IPS-20b (cell line): Measurements from ENCODE around the gene UBALD2.
A peak's percentile ranks its signal among the peaks of the same experiment; 100 is the strongest.
"Not testable (repeated sequence)": the region's sequence is repeated elsewhere in the genome, so short reads cannot be mapped to it uniquely, and the experiment has no call there.

Experiments
- H3K27ac ChIP-seq: one replicate; pipeline ENCODE4 v1.5.1; 2013; ENCODE audit warnings: low read length
- H3K27me3 ChIP-seq: 2 replicates; pipeline ENCODE4 v1.6.1; 2013; ENCODE audit warnings: mild to moderate bottlenecking, low read length, inconsistent platforms; ENCODE audit not compliant: insufficient read depth
- H3K36me3 ChIP-seq: 2 replicates; pipeline ENCODE4 v1.6.1; 2013; ENCODE audit warnings: low read depth, mild to moderate bottlenecking, inconsistent platforms, low read length, moderate library complexity; ENCODE audit not compliant: insufficient read depth
- H3K4me1 ChIP-seq: 2 replicates; pipeline ENCODE4 v1.6.1; 2013; ENCODE audit warnings: mild to moderate bottlenecking, control low read depth, inconsistent platforms, low read length, moderate library complexity; ENCODE audit not compliant: insufficient read depth
- H3K4me3 ChIP-seq: 2 replicates; pipeline ENCODE4 v1.5.1; 2013; ENCODE audit warnings: mild to moderate bottlenecking, low read length, inconsistent platforms
- H3K9ac ChIP-seq: 2 replicates; pipeline ENCODE4 v1.6.1; 2013; ENCODE audit warnings: low read depth, mild to moderate bottlenecking, inconsistent platforms, low read length, moderate library complexity
- H3K9me3 ChIP-seq: 2 replicates; pipeline ENCODE4 v1.6.1; 2013; ENCODE audit warnings: mild to moderate bottlenecking, low read depth, low read length, inconsistent platforms; ENCODE audit not compliant: insufficient read depth

Gene UBALD2

GRCh38 chr17:76260669-76261068 lies 4.5 kb upstream of the UBALD2 start:
- Histone ChIP-seq H3K27ac (no peak overlapping the region), H3K27me3 (no peaks in the 10 kb centered on the region), H3K4me3 (no peak overlapping the region), H3K9me3 (no peaks in the 10 kb centered on the region), H3K9ac (no peak overlapping the region), H3K36me3 (no peaks in the 10 kb centered on the region), H3K4me1 (peaks cover 3% of the 10 kb centered on the region; the same call in 1 of the 2 replicates)

- no peak overlapping the region for H3K27ac ChIP-seq
- no peak overlapping the region for H3K4me3 ChIP-seq
- peaks cover 5% of the 10 kb centered on the region; the same call in 1 of the 2 replicates for H3K4me1 ChIP-seq
- no peaks in the 10 kb centered on the region for H3K9me3 ChIP-seq
- H3K9ac ChIP-seq = no peak overlapping the region
- H3K36me3 ChIP-seq = no peaks in the 10 kb centered on the region
- H3K27me3 ChIP-seq = no peaks in the 10 kb centered on the region
These were observed 3.5 kb upstream of the UBALD2 start for GRCh38 chr17:76261421-76262215.

GRCh38 chr17:76262732-76263344 lies 2.3 kb upstream of the UBALD2 start:
- no peaks in the 10 kb centered on the region for H3K9me3 ChIP-seq
- H3K27ac ChIP-seq = no peak overlapping the region
- no peak overlapping the region for H3K4me3 ChIP-seq
- peaks cover 8% of the 10 kb centered on the region; the same call in 1 of the 2 replicates for H3K4me1 ChIP-seq
- H3K27me3 ChIP-seq = no peaks in the 10 kb centered on the region
- H3K9ac ChIP-seq = no peak overlapping the region
- H3K36me3 ChIP-seq = peaks cover 2% of the 10 kb centered on the region; the same call in 1 of the 2 replicates

GRCh38 chr17:76263896-76264295 lies 1.3 kb upstream of the UBALD2 start:
- Histone ChIP-seq H3K9ac (no peak overlapping the region), H3K27ac (no peak overlapping the region), H3K36me3 (peaks cover 7% of the 10 kb centered on the region), H3K27me3 (no peaks in the 10 kb centered on the region), H3K9me3 (no peaks in the 10 kb centered on the region), H3K4me3 (no peak overlapping the region), H3K4me1 (peaks cover 11% of the 10 kb centered on the region; the same call in 1 of the 2 replicates)

- H3K27me3 ChIP-seq = no peaks in the 10 kb centered on the region
- H3K36me3 ChIP-seq = peaks cover 11% of the 10 kb centered on the region
- H3K9ac ChIP-seq = peak overlapping the region; percentile 50; the same call in 1 of the 2 replicates
- no peaks in the 10 kb centered on the region for H3K9me3 ChIP-seq
- H3K4me3 ChIP-seq = peak overlapping the region; percentile 55
- H3K27ac ChIP-seq = no peak overlapping the region
- peaks cover 11% of the 10 kb centered on the region; the same call in 1 of the 2 replicates for H3K4me1 ChIP-seq
These were observed 758 bp upstream of the UBALD2 start for GRCh38 chr17:76264425-76264754.

GRCh38 chr17:76265624-76266243 lies 586 bp downstream of the UBALD2 start:
- peaks cover 11% of the 10 kb centered on the region; the same call in 1 of the 2 replicates for H3K4me1 ChIP-seq
- H3K9ac ChIP-seq = peak overlapping the region; percentile 80; the same call in 1 of the 2 replicates

GRCh38 chr17:76266244-76266938 lies 1.2 kb downstream of the UBALD2 start:
- peak overlapping the region; percentile 82 for H3K4me3 ChIP-seq
- H3K36me3 ChIP-seq = peaks cover 11% of the 10 kb centered on the region
- peak overlapping the region; percentile 68 for H3K27ac ChIP-seq
- H3K4me1 ChIP-seq = peaks cover 13% of the 10 kb centered on the region; the same call in 1 of the 2 replicates
- peak overlapping the region; percentile 80; the same call in 1 of the 2 replicates for H3K9ac ChIP-seq
- no peaks in the 10 kb centered on the region for H3K9me3 ChIP-seq
- H3K27me3 ChIP-seq = no peaks in the 10 kb centered on the region

More at GRCh38 chr17:76265624-76266243, 586 bp downstream of the UBALD2 start:
- Histone ChIP-seq H3K9me3 (no peaks in the 10 kb centered on the region), H3K27ac (peak overlapping the region; percentile 68), H3K4me3 (peak overlapping the region; percentile 82; the same call in 1 of the 2 replicates), H3K27me3 (no peaks in the 10 kb centered on the region), H3K36me3 (peaks cover 11% of the 10 kb centered on the region)

- no peak overlapping the region for H3K27ac ChIP-seq
- H3K9ac ChIP-seq = no peak overlapping the region
- H3K9me3 ChIP-seq = no peaks in the 10 kb centered on the region
- peaks cover 18% of the 10 kb centered on the region; the same call in 1 of the 2 replicates for H3K4me1 ChIP-seq
- peaks cover 11% of the 10 kb centered on the region for H3K36me3 ChIP-seq
- H3K4me3 ChIP-seq = peak overlapping the region; percentile 82; the same call in 1 of the 2 replicates
- H3K27me3 ChIP-seq = no peaks in the 10 kb centered on the region
These were observed 2.0 kb downstream of the UBALD2 start for GRCh38 chr17:76267051-76267576.

- H3K36me3 ChIP-seq = peaks cover 11% of the 10 kb centered on the region
- not testable (repeated sequence) for H3K9ac ChIP-seq, H3K27me3 ChIP-seq, H3K9me3 ChIP-seq, H3K27ac ChIP-seq, H3K4me3 ChIP-seq
- H3K4me1 ChIP-seq = peaks cover 18% of the 10 kb centered on the region; the same call in 1 of the 2 replicates
These were observed 2.4 kb downstream of the UBALD2 start for GRCh38 chr17:76267581-76268001.

- Histone ChIP-seq H3K9me3 (no peaks in the 10 kb centered on the region), H3K27ac (no peak overlapping the region), H3K36me3 (peaks cover 11% of the 10 kb centered on the region), H3K4me3 (no peak overlapping the region), H3K4me1 (peaks cover 18% of the 10 kb centered on the region; the same call in 1 of the 2 replicates), H3K9ac (no peak overlapping the region), H3K27me3 (no peaks in the 10 kb centered on the region)
These were observed 3.0 kb downstream of the UBALD2 start for GRCh38 chr17:76268015-76268749.
